OCI-LY7 (cell line): ENCODE measurements around the gene KCNC1.

Experiments used
- EZH2phosphoT487 ChIP-seq: fragments of 200-600 bp; sonication (generic); IDR thresholded peaks from 2 replicates; pipeline ENCODE4 v1.6.1; 2018; ENCODE audit warnings: low read depth, borderline replicate concordance, mild to moderate bottlenecking, mixed run types, antibody characterized with exemption, low read length, moderate library complexity, mixed read lengths
- TF ChIP-seq, protein P1 (sequence below): fragments of 200-600 bp; sonication (generic); conservative IDR thresholded peaks from 2 replicates; pipeline ENCODE4 v1.5.1; 2014; ENCODE audit warnings: mild to moderate bottlenecking, antibody characterized with exemption, low read length, moderate library complexity, mixed read lengths

DNA sequence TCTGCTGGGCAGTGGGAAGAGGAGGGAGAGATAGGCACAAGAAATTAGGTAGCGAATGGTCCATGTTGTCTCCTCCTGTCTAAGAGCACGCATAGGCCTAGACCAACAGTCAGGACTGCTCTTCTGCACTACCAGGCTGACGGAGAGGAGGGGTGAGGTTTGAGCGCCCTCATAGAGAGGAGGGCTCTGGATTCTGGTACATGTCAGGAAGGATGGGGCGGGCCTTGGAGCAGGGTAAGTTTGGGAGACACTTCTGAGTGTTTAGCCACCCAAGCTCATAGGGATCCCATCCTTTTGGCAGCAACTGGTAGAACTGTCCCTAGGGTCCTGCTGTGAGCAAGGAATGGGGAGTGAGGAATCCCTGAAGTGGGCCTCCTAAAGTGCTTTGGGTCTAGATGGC is 60.4 kb downstream of the KCNC1 start:
- no peak for TF ChIP-seq EZH2phosphoT487
- TF ChIP-seq, protein P1, sequence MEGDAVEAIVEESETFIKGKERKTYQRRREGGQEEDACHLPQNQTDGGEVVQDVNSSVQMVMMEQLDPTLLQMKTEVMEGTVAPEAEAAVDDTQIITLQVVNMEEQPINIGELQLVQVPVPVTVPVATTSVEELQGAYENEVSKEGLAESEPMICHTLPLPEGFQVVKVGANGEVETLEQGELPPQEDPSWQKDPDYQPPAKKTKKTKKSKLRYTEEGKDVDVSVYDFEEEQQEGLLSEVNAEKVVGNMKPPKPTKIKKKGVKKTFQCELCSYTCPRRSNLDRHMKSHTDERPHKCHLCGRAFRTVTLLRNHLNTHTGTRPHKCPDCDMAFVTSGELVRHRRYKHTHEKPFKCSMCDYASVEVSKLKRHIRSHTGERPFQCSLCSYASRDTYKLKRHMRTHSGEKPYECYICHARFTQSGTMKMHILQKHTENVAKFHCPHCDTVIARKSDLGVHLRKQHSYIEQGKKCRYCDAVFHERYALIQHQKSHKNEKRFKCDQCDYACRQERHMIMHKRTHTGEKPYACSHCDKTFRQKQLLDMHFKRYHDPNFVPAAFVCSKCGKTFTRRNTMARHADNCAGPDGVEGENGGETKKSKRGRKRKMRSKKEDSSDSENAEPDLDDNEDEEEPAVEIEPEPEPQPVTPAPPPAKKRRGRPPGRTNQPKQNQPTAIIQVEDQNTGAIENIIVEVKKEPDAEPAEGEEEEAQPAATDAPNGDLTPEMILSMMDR, result no peak
